Ovary (tissue), 9 donors: Measurements from ENCODE around the gene HAPSTR1. TPM values are rescaled to one million over a fixed set of nuclear protein-coding genes. Genes with fewer than 3 reads are reported as not detected.

Experiments used
- DNase-seq, 5 donors: peaks; one replicate each; pipeline ENCODE4 v3.0.0-alpha.2; 2019 to 2020
- H3K27ac ChIP-seq, 2 donors: fragments of 200-600 bp; one replicate each; pipeline versions ENCODE4 v1.5.1 to v1.8.0; 2019 to 2022
- H3K27me3 ChIP-seq: fragments of 200-600 bp; one replicate; pipeline ENCODE4 v1.8.0; 2022
- H3K36me3 ChIP-seq: fragments of 200-600 bp; sonication (generic); one replicate; pipeline ENCODE4 v1.5.1; 2019
- H3K4me1 ChIP-seq: one replicate; pipeline ENCODE4 v1.8.1; 2013; ENCODE audit warnings: mild to moderate bottlenecking, moderate library complexity; ENCODE audit not compliant: insufficient read depth
- H3K4me3 ChIP-seq: fragments of 200-600 bp; sonication (generic); one replicate; pipeline ENCODE4 v1.5.1; 2017
- H3K9me3 ChIP-seq, 2 donors: fragments of 200-600 bp in 1 of 2; sonication (generic) in 1 of 2; one replicate each; pipeline versions ENCODE4 v1.5.1 to v1.8.1; 2013 to 2019; ENCODE audit warnings: mild to moderate bottlenecking in 1 of 2, moderate library complexity in 1 of 2
- EP300 ChIP-seq: sonication (generic); formaldehyde crosslinking; IDR thresholded peaks from one replicate; pipeline ENCODE4 v1.6.1; 2017; ENCODE audit warnings: antibody characterized with exemption
- POLR2A ChIP-seq: fragments of 450-650 bp; IDR thresholded peaks from one replicate; pipeline ENCODE4 v1.6.1; 2017; ENCODE audit warnings: antibody characterized with exemption, mild to moderate bottlenecking, moderate library complexity
- whole genome bisulfite sequencing, 3 donors: extraction: QIAGEN DNeasy Blood & Tissue Kit in 1 of 3; methylation state at CpG; one replicate each; pipeline versions ENCODE4 v1.1.5 to v1.1.7; 2013 to 2017; 5-methylcytosine and 5-hydroxymethylcytosine counted together
- intact Hi-C, 4 donors: fragments of 100-400 bp; cut with DNase I; formaldehyde crosslinking; loops; one replicate each; pipeline versions ENCODE4 v1.11.0 to v1.15.1; 2022 to 2023
- polyA plus RNA-seq, 2 donors: library from polyadenylated mRNA; stranded (reverse); fragments of 200-250 nt in 1 of 2; fragments of 350-450 nt in 1 of 2; fragmentation: Illumina TruSeq in 1 of 2; extraction: RNeasy Lipid Tissue Mini Kit (QIAGEN cat#74804) in 1 of 2; gene quantifications; one replicate each; pipeline ENCODE4 v1.2.3, GENCODE V29; 2013 to 2014
- total RNA-seq, 7 donors: library from RNA; depleted of rRNA in 2 of 7; stranded (reverse); fragments of >200 nt in 2 of 7; fragmentation: NEBNext Ultra II Directional in 3 of 7; extraction: Animal tissue kit (Norgen Biotek cat#: 25700) in 3 of 7; gene quantifications; one replicate each; pipeline versions ENCODE4 v1.1.0 to v1.2.4, GENCODE V29; 2016 to 2023
- TF ChIP-seq, protein P1 (sequence below), 3 donors: fragments of 450-650 bp in 2 of 3; fragments of 200-600 bp in 1 of 3; IDR thresholded peaks; one replicate each; pipeline versions ENCODE4 v1.5.1 to v1.8.0; 2016 to 2022; ENCODE audit warnings: antibody characterized with exemption in 3 of 3, mild to moderate bottlenecking in 1 of 3
- donor health status: DM: no; HTN: no; CAD: no; lungs with moderate emphysema.
- donor health status: DM: no; HTN: no; CAD: no.
- donor health status: Bipolar disorder and iron deficiency.
- donor health status: DM: yes; HTN: yes; CAD: no.
- donor health status: DM: no; HTN: no; CAD: no.
- donor health status: DM: yes; HTN: yes; CAD: no.

Gene HAPSTR1
- total and polyA plus RNA-seq, 9 donors, result 15.7 to 76.1 (median 48.0) TPM

DNA sequence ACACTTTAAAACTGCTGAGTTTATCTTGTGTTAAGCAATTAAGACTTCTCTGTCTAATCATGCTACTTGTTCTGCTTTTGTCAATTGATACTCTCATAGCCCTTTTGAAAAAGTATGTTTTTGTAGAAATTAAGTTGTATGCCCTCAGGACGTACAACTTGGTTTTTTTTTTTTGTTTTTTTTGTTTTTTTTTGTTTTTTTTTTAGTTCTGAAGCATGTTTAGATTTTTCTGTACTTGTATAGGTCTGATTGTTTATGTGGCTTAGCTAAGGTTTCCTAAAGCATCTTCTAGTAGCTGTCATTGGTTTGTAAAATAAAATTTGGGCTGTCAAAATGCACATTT, 21.4 kb downstream of the HAPSTR1 start:
- DNase-seq, result no peak
- Histone ChIP-seq H3K27ac (no peak overlapping the region), H3K36me3 (no peaks in the 10 kb centered on the region), H3K9me3 (no peaks in the 10 kb centered on the region), H3K4me3 (no peak overlapping the region), H3K4me1 (peaks cover 17% of the 10 kb centered on the region), H3K27me3 (no peaks in the 10 kb centered on the region)
- intact Hi-C loops, result no loop called here
- WGBS, 3 donors, result 27 to 49% (median 49%) methylated on average over 1 of the region's 1 CpG
- TF ChIP-seq, protein P1, sequence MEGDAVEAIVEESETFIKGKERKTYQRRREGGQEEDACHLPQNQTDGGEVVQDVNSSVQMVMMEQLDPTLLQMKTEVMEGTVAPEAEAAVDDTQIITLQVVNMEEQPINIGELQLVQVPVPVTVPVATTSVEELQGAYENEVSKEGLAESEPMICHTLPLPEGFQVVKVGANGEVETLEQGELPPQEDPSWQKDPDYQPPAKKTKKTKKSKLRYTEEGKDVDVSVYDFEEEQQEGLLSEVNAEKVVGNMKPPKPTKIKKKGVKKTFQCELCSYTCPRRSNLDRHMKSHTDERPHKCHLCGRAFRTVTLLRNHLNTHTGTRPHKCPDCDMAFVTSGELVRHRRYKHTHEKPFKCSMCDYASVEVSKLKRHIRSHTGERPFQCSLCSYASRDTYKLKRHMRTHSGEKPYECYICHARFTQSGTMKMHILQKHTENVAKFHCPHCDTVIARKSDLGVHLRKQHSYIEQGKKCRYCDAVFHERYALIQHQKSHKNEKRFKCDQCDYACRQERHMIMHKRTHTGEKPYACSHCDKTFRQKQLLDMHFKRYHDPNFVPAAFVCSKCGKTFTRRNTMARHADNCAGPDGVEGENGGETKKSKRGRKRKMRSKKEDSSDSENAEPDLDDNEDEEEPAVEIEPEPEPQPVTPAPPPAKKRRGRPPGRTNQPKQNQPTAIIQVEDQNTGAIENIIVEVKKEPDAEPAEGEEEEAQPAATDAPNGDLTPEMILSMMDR (IDR thresholded peaks at IDR 0.05), result no peak
- no peak for TF ChIP-seq EP300
- no peak for TF ChIP-seq POLR2A

DNA sequence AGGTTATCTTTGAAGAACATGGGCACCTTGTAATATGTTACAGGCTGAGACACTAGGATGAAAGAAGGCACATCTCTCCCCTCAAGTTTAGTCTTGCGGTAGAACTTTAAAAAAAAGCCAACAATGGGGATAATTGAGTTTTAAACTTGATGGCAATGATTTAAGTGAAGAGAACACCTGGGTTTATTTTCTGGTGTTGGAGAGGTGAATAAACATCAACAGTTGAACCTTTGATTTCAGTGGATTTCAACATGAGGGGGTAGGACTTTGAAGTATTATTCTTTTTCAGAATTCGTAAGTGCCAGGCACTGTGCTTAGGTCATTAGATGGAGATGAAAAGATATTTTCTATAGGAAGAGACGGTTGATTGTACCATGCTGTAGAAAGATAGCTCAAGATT, 22.3 kb downstream of the HAPSTR1 start:
- Histone ChIP-seq H3K27ac (no peak overlapping the region), H3K36me3 (no peaks in the 10 kb centered on the region), H3K4me3 (no peak overlapping the region), H3K4me1 (peaks cover 15% of the 10 kb centered on the region), H3K27me3 (no peaks in the 10 kb centered on the region), H3K9me3 (no peaks in the 10 kb centered on the region)
- no peak for TF ChIP-seq EP300
- TF ChIP-seq, protein P1 (IDR thresholded peaks at IDR 0.05), result no peak
- TF ChIP-seq POLR2A, result no peak
- no peak for DNase-seq
- intact Hi-C loops, result no loop called here
- WGBS, 3 donors, result 95 to 96% (median 96%) methylated on average over 3 of the region's 3 CpGs

DNA sequence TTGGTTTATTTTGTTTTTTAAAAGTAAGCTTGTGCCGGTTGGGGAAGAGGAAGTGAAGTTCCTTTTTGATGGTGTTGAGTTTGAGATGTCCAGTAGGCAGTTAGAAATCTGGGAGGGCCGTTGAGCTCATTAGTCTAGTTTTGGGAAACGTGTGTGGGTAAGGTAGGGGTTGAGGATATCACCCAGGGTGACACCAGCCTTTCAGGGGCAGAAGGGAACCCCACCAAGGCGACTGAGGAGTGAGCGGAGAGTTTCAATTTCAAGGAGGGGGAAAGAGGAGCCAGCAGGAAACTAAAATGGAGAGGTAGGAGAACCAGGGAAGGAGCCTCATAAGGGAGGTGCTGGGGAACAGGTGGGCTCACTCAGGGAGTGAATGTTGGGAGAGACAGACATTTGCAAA, 22.7 kb downstream of the HAPSTR1 start:
- Histone ChIP-seq H3K36me3 (no peaks in the 10 kb centered on the region), H3K27me3 (no peaks in the 10 kb centered on the region), H3K4me1 (peaks cover 10% of the 10 kb centered on the region), H3K27ac (no peak overlapping the region), H3K9me3 (no peaks in the 10 kb centered on the region), H3K4me3 (no peak overlapping the region)
- TF ChIP-seq, protein P1 (IDR thresholded peaks at IDR 0.05), result no peak
- TF ChIP-seq EP300 (no peak), POLR2A (no peak)
- 83 to 88% (median 83%) methylated on average over 5 of the region's 5 CpGs for WGBS, 3 donors
- no peak for DNase-seq
- intact Hi-C loops, result no loop called here

DNA sequence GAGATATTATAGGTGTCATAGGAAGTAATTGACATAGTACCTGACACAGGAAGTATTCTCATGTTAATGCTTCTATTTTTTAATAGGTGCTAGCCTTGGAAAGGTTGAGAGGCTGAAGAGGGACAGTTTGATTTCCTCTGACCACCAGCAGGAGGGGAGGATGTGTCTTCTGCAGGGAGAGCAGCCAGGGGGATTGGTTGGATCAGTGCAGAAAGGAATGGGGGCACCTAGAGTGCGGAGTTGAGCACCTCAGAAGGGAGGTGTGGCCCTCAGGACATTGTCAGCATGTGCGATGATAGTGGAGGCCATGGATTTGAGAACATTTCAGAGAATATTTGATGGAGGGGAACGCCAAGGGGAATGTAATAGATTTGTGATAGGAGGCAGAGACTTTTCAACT, 23.4 kb downstream of the HAPSTR1 start:
- Histone ChIP-seq H3K27me3 (no peaks in the 10 kb centered on the region), H3K9me3 (no peaks in the 10 kb centered on the region), H3K4me3 (no peak overlapping the region), H3K36me3 (no peaks in the 10 kb centered on the region), H3K4me1 (peaks cover 7% of the 10 kb centered on the region), H3K27ac (no peak overlapping the region)
- 97% methylated on average over 3 of the region's 3 CpGs for WGBS, 3 donors
- DNase-seq, result no peak
- intact Hi-C loops, result no loop called here
- TF ChIP-seq EP300, result no peak
- TF ChIP-seq POLR2A, result no peak
- TF ChIP-seq, protein P1 (IDR thresholded peaks at IDR 0.05), result no peak

DNA sequence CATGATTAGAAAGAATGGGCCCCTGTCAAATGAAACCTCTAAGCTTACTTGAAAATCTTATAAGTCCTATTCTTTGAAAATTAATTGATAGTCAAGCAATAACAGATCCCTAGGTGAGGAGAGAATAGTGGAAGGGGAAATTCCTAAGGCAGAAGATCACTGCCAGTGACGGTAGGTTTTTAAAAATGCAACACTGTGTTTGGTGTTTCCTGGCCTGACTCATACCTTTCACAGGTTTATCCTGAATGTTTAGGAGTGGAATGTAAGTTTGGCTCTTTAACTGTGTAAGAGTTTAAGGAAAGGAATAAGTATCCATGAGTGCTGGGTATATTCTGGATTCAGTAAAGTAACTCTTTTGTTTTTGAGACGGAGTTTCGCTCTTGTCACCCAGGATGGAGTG, 23.8 kb downstream of the HAPSTR1 start:
- Histone ChIP-seq H3K27ac (no peak overlapping the region), H3K9me3 (no peaks in the 10 kb centered on the region), H3K4me3 (no peak overlapping the region), H3K27me3 (no peaks in the 10 kb centered on the region), H3K4me1 (peaks cover 7% of the 10 kb centered on the region), H3K36me3 (no peaks in the 10 kb centered on the region)
- intact Hi-C loops, result no loop called here
- WGBS, 3 donors, result 84 to 88% (median 87%) methylated on average over 3 of the region's 3 CpGs
- TF ChIP-seq POLR2A (no peak), EP300 (no peak)
- TF ChIP-seq, protein P1 (IDR thresholded peaks at IDR 0.05), result no peak
- DNase-seq, result no peak
